ENCODE results near the gene LRRC19. TPM values are rescaled to one million over a fixed set of nuclear protein-coding genes. Genes with fewer than 3 reads are reported as not detected.

LRRC19 gene
- total and polyA plus RNA-seq, 2 donors from 2014 or later = 14.8 to 17.6 TPM

DNA sequence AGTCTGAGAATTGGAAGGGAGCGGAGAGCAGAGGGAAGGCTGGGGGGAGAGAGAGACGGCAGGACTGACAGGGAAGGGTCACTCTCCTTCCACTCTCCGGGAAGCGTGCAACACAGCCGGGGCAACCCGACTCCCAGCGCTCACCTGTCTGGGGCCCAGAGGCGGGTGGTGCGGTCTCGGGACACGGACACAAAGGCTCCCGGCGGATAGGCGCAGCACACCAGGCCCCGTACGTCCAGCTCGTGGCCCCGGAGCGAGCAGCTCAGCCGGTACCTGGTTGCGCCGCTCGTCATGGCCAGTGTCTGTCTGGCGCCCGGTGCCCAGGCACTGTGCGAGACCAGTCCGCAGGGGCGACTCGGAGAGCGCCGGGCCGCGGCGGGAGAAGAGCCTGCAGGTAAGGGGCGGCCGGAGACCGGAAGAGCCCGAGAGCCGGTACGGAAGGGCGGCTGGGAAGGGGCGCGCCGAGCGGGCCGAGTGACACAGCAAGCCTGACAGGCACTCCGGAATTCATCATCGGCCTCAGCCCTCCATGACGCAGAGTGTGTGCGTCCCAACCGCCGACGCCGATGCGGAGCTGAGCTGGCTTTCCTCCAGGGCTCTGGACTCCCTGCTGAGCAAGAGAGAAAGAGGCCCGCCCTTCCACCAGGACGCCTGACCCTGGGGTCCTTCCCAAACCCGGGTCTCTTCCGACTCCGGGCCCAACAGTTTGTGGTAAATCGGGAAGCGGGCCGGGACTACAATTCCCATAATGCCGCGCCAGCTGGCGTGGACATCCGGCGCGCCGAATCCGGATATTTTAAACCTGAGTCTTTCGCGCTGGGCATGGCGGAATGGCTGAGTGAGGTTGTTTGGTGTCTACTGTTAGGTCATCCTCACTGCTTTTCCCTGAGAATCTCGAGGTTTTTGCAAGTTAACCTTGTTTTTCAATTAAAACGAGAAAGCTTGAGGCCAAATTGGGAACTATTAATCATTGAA is 58.4 kb downstream of the LRRC19 start, which contains the start of gene PLAA:
TSS of gene PLAA (minus strand) at position 490 of the 975 bp plus-strand sequence. CDS start at position 293, 197 bp downstream.
- Histone ChIP-seq H3K9me3 (ENCODE audit: control insufficient read depth in 2 of 3, insufficient read depth in 1 of 3, low read length in 3 of 3) (no peaks in the 10 kb centered on the region), H3K4me3 (ENCODE audit: low read length in 3 of 3) (peak within 1 kb of the TSS; percentile 95 to 98 (median 96)), H3K9ac (ENCODE audit: low read length in 3 of 3) (peak within 1 kb of the TSS; percentile 86 to 92 (median 86)), H3K4me1 (ENCODE audit: control insufficient read depth in 2 of 3, insufficient read depth in 2 of 3, low read depth in 1 of 3, low read length in 3 of 3) (peaks cover 0 to 3% (median 0%) of the 10 kb centered on the region in 3 donors), H3K27ac (ENCODE audit: low read depth in 2 of 2, low read length in 2 of 2) (peak within 1 kb of the TSS; percentile 99), H3K27me3 (ENCODE audit: control insufficient read depth, insufficient read depth, low read length) (no peaks in the 10 kb centered on the region), H3K36me3 (ENCODE audit: control insufficient read depth in 2 of 3, insufficient read depth in 3 of 3, low read length in 3 of 3) (no peaks in the 10 kb centered on the region)
- intact Hi-C loops (cut with DNase I) = no loop called here
- peak; percentile 91 to 97 (median 96) for DNase-seq
- no peak for TF ChIP-seq CTCF (IDR thresholded peaks at IDR 0.05; ENCODE audit: borderline replicate concordance, extremely low read depth, insufficient read depth)
- no peak for FAIRE-seq

DNA sequence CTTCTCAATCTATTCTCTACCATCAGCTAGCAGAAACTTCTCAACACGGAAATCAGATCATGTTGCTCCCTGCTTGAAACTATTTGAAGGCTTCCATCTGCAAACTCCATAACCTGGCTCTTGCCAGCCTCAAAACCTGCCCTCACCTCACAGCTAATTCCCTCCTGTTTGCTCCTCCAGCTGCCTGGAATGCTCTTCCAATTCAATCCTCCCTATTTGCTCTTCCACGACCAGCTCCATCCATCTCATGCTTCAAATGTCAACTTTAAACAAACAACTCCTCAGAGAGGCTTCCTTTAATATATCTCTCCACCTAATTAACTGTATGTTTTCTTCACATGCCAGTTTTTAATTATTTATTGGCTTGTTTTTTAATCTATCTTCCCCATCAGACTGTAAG is 59.9 kb downstream of the LRRC19 start:
- intact Hi-C loops (cut with DNase I) = no loop called here
- Histone ChIP-seq H3K4me3 (ENCODE audit: low read length in 3 of 3) (peak overlapping the region; percentile 95 to 98 (median 96)), H3K36me3 (ENCODE audit: control insufficient read depth in 2 of 3, insufficient read depth in 3 of 3, low read length in 3 of 3) (no peaks in the 10 kb centered on the region), H3K27ac (ENCODE audit: low read depth in 2 of 2, low read length in 2 of 2) (no peak overlapping the region), H3K9me3 (ENCODE audit: control insufficient read depth in 2 of 3, insufficient read depth in 1 of 3, low read length in 3 of 3) (no peaks in the 10 kb centered on the region), H3K4me1 (ENCODE audit: control insufficient read depth in 2 of 3, insufficient read depth in 2 of 3, low read depth in 1 of 3, low read length in 3 of 3) (peaks cover 0 to 3% (median 0%) of the 10 kb centered on the region in 3 donors), H3K27me3 (ENCODE audit: control insufficient read depth, insufficient read depth, low read length) (no peaks in the 10 kb centered on the region), H3K9ac (ENCODE audit: low read length in 3 of 3) (peak overlapping the region in 1 of 3 donors; percentile 86)
- no peak for TF ChIP-seq CTCF (IDR thresholded peaks at IDR 0.05; ENCODE audit: borderline replicate concordance, extremely low read depth, insufficient read depth)
- FAIRE-seq (no peak), DNase-seq (peak in 1 of 5 donors; percentile 30)

Other genes starting within 250 kb of the LRRC19 start
- gene CAAP1, start 112.9 kb downstream of the LRRC19 start, total RNA-seq = 23.6 TPM
- gene CAAP1, start 112.9 kb downstream of the LRRC19 start, polyA plus RNA-seq (ENCODE audit: insufficient read depth, low read depth, low replicate concordance) = 15.2 TPM
- 26.9 TPM for gene PLAA, start 58.4 kb downstream of the LRRC19 start, total RNA-seq
- gene PLAA, start 58.4 kb downstream of the LRRC19 start, polyA plus RNA-seq (ENCODE audit: insufficient read depth, low read depth, low replicate concordance) = 12.0 TPM
- gene IFT74, start 49.3 kb downstream of the LRRC19 start, total RNA-seq = 23.5 TPM
- 14.1 TPM for gene IFT74, start 49.3 kb downstream of the LRRC19 start, polyA plus RNA-seq (ENCODE audit: insufficient read depth, low read depth, low replicate concordance)
- 32.6 TPM for gene TEK, start 103.6 kb upstream of the LRRC19 start, total RNA-seq
- gene TEK, start 103.6 kb upstream of the LRRC19 start, polyA plus RNA-seq (ENCODE audit: insufficient read depth, low read depth, low replicate concordance) = 16.1 TPM